Activated naive CD8-positive, alpha-beta T cell treated with anti-CD3 and anti-CD28 coated beads, Interleukin-2, amount 10 ng/mL, durations not matched to agents 7 days and 5 days (primary cell): ENCODE measurements around the gene ERMN. TPM values are rescaled to one million over a fixed set of nuclear protein-coding genes. Genes with fewer than 3 reads are reported as not detected.
A peak's percentile ranks its signal among the peaks of the same experiment; 100 is the strongest.
"Not testable (repeated sequence)": the region's sequence is repeated elsewhere in the genome, so short reads cannot be mapped to it uniquely, and the experiment has no call there.

Experiments used
- ATAC-seq: fragments of 150-1000 bp; cut with Tn5 transposase; one replicate; pipeline ENCODE4 v1.10.0; 2021; ENCODE audit warnings: low read depth, moderate library complexity
- POLR2A ChIA-PET: fragments of 350-600 bp; sonication (Branson Sonifier 250); formaldehyde crosslinking; loops from one replicate; lab custom pipeline; 2021; ENCODE audit warnings: antibody characterized with exemption; lab: Charles Lee
- DNase-seq: peaks from one replicate; pipeline ENCODE4 v3.0.0; 2021
- H3K27ac Mint-ChIP-seq: one replicate; pipeline ENCODE4 v1.8.0; 2022; ENCODE audit warnings: mild to moderate bottlenecking, mixed read lengths
- H3K27me3 Mint-ChIP-seq: one replicate; pipeline ENCODE4 v1.8.0; 2022; ENCODE audit warnings: mild to moderate bottlenecking, moderate library complexity, mixed read lengths
- H3K36me3 Mint-ChIP-seq: one replicate; pipeline ENCODE4 v1.8.0; 2021; ENCODE audit warnings: mild to moderate bottlenecking, mixed read lengths
- H3K4me1 Mint-ChIP-seq: one replicate; pipeline ENCODE4 v1.8.0; 2021; ENCODE audit warnings: mixed read lengths
- H3K4me3 Mint-ChIP-seq: one replicate; pipeline ENCODE4 v1.8.0; 2022; ENCODE audit warnings: mild to moderate bottlenecking, moderate library complexity, mixed read lengths
- H3K9me3 Mint-ChIP-seq: one replicate; pipeline ENCODE4 v1.8.0; 2021; ENCODE audit warnings: mixed read lengths
- total RNA-seq, 2 experiments: library from RNA; stranded (reverse); gene quantifications; one replicate each; pipeline ENCODE4 v1.2.3, GENCODE V29; 2021

ERMN gene
- total RNA-seq, 2 experiments from 2014 or later, result 3.1 to 3.6 TPM

- Mint-ChIP-seq H3K27ac (no peak overlapping the region), H3K9me3 (no peaks in the 10 kb centered on the region)
These were observed 23.0 kb downstream of the ERMN start for GRCh38 chr2:157302492-157303099.

GRCh38 chr2:157301307-157301706 lies 24.3 kb downstream of the ERMN start:
- Mint-ChIP-seq H3K27me3 (peaks cover 9% of the 10 kb centered on the region), H3K36me3 (no peaks in the 10 kb centered on the region), H3K9me3 (no peaks in the 10 kb centered on the region), H3K4me3 (no peak overlapping the region), H3K27ac (no peak overlapping the region), H3K4me1 (peaks cover 6% of the 10 kb centered on the region)
- no peak for ATAC-seq
- DNase-seq, result no peak
- POLR2A ChIA-PET, result no interaction called here

More at GRCh38 chr2:157302492-157303099, 23.0 kb downstream of the ERMN start:
- ATAC-seq (no peak), DNase-seq (no peak)
- H3K4me1 Mint-ChIP-seq, result peaks cover 16% of the 10 kb centered on the region
- peaks cover 9% of the 10 kb centered on the region for H3K27me3 Mint-ChIP-seq
- H3K4me3 Mint-ChIP-seq, result peak overlapping the region; percentile 12
- no peaks in the 10 kb centered on the region for H3K36me3 Mint-ChIP-seq
- POLR2A ChIA-PET, result interaction anchor here (0.9 to 1.1 kb wide), 4 partner anchors 25 to 596 kb away, joined by 3 to 4 read pairs (median 4); no protein-coding TSS in a partner anchor

GRCh38 chr2:157296958-157297357 lies 28.7 kb downstream of the ERMN start:
- Mint-ChIP-seq H3K4me3 (no peak overlapping the region), H3K36me3 (no peaks in the 10 kb centered on the region), H3K27ac (no peak overlapping the region), H3K9me3 (no peaks in the 10 kb centered on the region), H3K4me1 (peaks cover 8% of the 10 kb centered on the region), H3K27me3 (peaks cover 9% of the 10 kb centered on the region)
- DNase-seq (no peak), ATAC-seq (no peak)
- POLR2A ChIA-PET, result no interaction called here

GRCh38 chr2:157296490-157296889 lies 29.1 kb downstream of the ERMN start:
- H3K27ac Mint-ChIP-seq, result no peak overlapping the region
- POLR2A ChIA-PET, result no interaction called here
- no peak for ATAC-seq

GRCh38 chr2:157292853-157293252 lies 32.8 kb downstream of the ERMN start:
- no peaks in the 10 kb centered on the region for H3K9me3 Mint-ChIP-seq
- ATAC-seq (no peak), DNase-seq (no peak)
- no peaks in the 10 kb centered on the region for H3K36me3 Mint-ChIP-seq
- H3K27me3 Mint-ChIP-seq, result peaks cover 5% of the 10 kb centered on the region
- no peak overlapping the region for H3K4me3 Mint-ChIP-seq
- POLR2A ChIA-PET, result no interaction called here
- peaks cover 8% of the 10 kb centered on the region for H3K4me1 Mint-ChIP-seq
- H3K27ac Mint-ChIP-seq, result no peak overlapping the region

More at GRCh38 chr2:157296490-157296889, 29.1 kb downstream of the ERMN start:
- Mint-ChIP-seq H3K4me1 (peaks cover 8% of the 10 kb centered on the region), H3K27me3 (peaks cover 6% of the 10 kb centered on the region), H3K36me3 (no peaks in the 10 kb centered on the region), H3K4me3 (no peak overlapping the region), H3K9me3 (no peaks in the 10 kb centered on the region)
- DNase-seq, result no peak

- Mint-ChIP-seq H3K4me1 (peaks cover 8% of the 10 kb centered on the region), H3K36me3 (no peaks in the 10 kb centered on the region), H3K27me3 (peaks cover 7% of the 10 kb centered on the region), H3K4me3 (no peak overlapping the region), H3K9me3 (no peaks in the 10 kb centered on the region), H3K27ac (no peak overlapping the region)
- ATAC-seq (no peak), DNase-seq (no peak)
- POLR2A ChIA-PET, result no interaction called here
These were observed 34.6 kb downstream of the ERMN start for GRCh38 chr2:157291018-157291417.

- H3K4me3 Mint-ChIP-seq, result no peak overlapping the region
- ATAC-seq (no peak), DNase-seq (no peak)
- H3K27me3 Mint-ChIP-seq, result peaks cover 7% of the 10 kb centered on the region
- H3K27ac Mint-ChIP-seq, result no peak overlapping the region
- no peaks in the 10 kb centered on the region for H3K9me3 Mint-ChIP-seq
- no peaks in the 10 kb centered on the region for H3K36me3 Mint-ChIP-seq
- H3K4me1 Mint-ChIP-seq, result peaks cover 8% of the 10 kb centered on the region
- POLR2A ChIA-PET, result no interaction called here
These were observed 35.1 kb downstream of the ERMN start for GRCh38 chr2:157290525-157290924.

- POLR2A ChIA-PET, result no interaction called here
These were observed 38.5 kb downstream of the ERMN start for GRCh38 chr2:157287160-157287559.

GRCh38 chr2:157283468-157283867 lies 42.2 kb downstream of the ERMN start:
- Mint-ChIP-seq H3K36me3 (no peaks in the 10 kb centered on the region), H3K27me3 (peaks cover 15% of the 10 kb centered on the region), H3K9me3 (peaks cover 8% of the 10 kb centered on the region), H3K4me1 (no peaks in the 10 kb centered on the region), H3K4me3 (no peak overlapping the region), H3K27ac (no peak overlapping the region)
- DNase-seq (no peak), ATAC-seq (no peak)
- POLR2A ChIA-PET, result no interaction called here

More at GRCh38 chr2:157287160-157287559, 38.5 kb downstream of the ERMN start:
- no peak for DNase-seq
- Mint-ChIP-seq H3K27me3 (peaks cover 15% of the 10 kb centered on the region), H3K36me3 (no peaks in the 10 kb centered on the region), H3K27ac (no peak overlapping the region), H3K4me3 (no peak overlapping the region), H3K9me3 (no peaks in the 10 kb centered on the region), H3K4me1 (no peaks in the 10 kb centered on the region)
- ATAC-seq, result no peak

GRCh38 chr2:157281316-157281715 lies 44.3 kb downstream of the ERMN start:
- no peak for DNase-seq
- H3K27me3 Mint-ChIP-seq, result peaks cover 15% of the 10 kb centered on the region
- POLR2A ChIA-PET, result no interaction called here

GRCh38 chr2:157279311-157279710 lies 46.3 kb downstream of the ERMN start:
- H3K36me3 Mint-ChIP-seq, ATAC-seq, H3K9me3 Mint-ChIP-seq, H3K4me3 Mint-ChIP-seq, H3K27ac Mint-ChIP-seq, DNase-seq, H3K4me1 Mint-ChIP-seq, POLR2A ChIA-PET: not testable (repeated sequence)
- peaks cover 22% of the 10 kb centered on the region for H3K27me3 Mint-ChIP-seq

More at GRCh38 chr2:157281316-157281715, 44.3 kb downstream of the ERMN start:
- Mint-ChIP-seq H3K27ac (no peak overlapping the region), H3K4me3 (no peak overlapping the region), H3K4me1 (no peaks in the 10 kb centered on the region), H3K9me3 (peaks cover 8% of the 10 kb centered on the region), H3K36me3 (no peaks in the 10 kb centered on the region)
- no peak for ATAC-seq

GRCh38 chr2:157271590-157272203 lies 53.9 kb downstream of the ERMN start:
- DNase-seq (no peak), ATAC-seq (no peak)
- Mint-ChIP-seq H3K27me3 (peaks cover 13% of the 10 kb centered on the region), H3K4me1 (peaks cover 8% of the 10 kb centered on the region), H3K36me3 (no peaks in the 10 kb centered on the region), H3K27ac (no peak overlapping the region), H3K4me3 (no peak overlapping the region), H3K9me3 (no peaks in the 10 kb centered on the region)
- POLR2A ChIA-PET, result no interaction called here

GRCh38 chr2:157269922-157270321 lies 55.7 kb downstream of the ERMN start:
- peaks cover 8% of the 10 kb centered on the region for H3K4me1 Mint-ChIP-seq
- POLR2A ChIA-PET, result no interaction called here
- ATAC-seq (no peak), DNase-seq (no peak)
- H3K27ac Mint-ChIP-seq, result no peak overlapping the region
- H3K9me3 Mint-ChIP-seq, result no peaks in the 10 kb centered on the region
- H3K4me3 Mint-ChIP-seq, result no peak overlapping the region
- peaks cover 5% of the 10 kb centered on the region for H3K27me3 Mint-ChIP-seq
- no peaks in the 10 kb centered on the region for H3K36me3 Mint-ChIP-seq

- no peak overlapping the region for H3K27ac Mint-ChIP-seq
- POLR2A ChIA-PET, result no interaction called here
- no peak overlapping the region for H3K4me3 Mint-ChIP-seq
- no peak for DNase-seq
- H3K9me3 Mint-ChIP-seq, result no peaks in the 10 kb centered on the region
- H3K36me3 Mint-ChIP-seq, result no peaks in the 10 kb centered on the region
- H3K27me3 Mint-ChIP-seq, result peaks cover 5% of the 10 kb centered on the region
- peaks cover 8% of the 10 kb centered on the region for H3K4me1 Mint-ChIP-seq
- ATAC-seq, result no peak
These were observed 56.6 kb downstream of the ERMN start for GRCh38 chr2:157269060-157269459.
